Measurements from ENCODE around the gene ERC2. TPM values are rescaled to one million over a fixed set of nuclear protein-coding genes. Genes with fewer than 3 reads are reported as not detected.

ERC2 gene
- total RNA-seq, 1 donor = 0.36 TPM

DNA sequence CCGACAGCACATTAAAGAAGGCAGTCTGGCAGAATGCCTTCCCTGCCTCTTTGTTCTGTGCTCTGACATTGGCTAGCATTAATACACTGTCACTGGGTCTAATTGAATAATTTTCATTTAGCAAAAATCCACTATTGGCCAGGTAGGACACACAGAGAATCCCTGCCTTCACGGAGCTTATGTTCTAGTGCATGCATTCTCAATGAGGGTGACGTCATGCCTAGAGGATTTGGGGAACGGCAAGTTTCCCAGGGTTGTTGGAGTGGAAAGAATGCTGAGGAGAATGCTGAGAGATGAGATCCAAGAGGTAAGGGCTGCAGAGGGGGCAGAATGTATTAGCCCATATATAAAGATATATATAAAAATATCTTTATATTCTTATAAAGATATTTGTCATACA lies 284.7 kb downstream of the ERC2 start:
- no peak for DNase-seq (ENCODE audit: insufficient read length, low spot score, missing footprints)
- Histone ChIP-seq H2AFZ (ENCODE audit: low read length) (no peak overlapping the region), H3K36me3 (ENCODE audit: insufficient read depth, low read length) (no peaks in the 10 kb centered on the region), H3K27ac (ENCODE audit: low read depth, low read length) (no peak overlapping the region), H3K9me3 (ENCODE audit: low read depth, low read length) (no peaks in the 10 kb centered on the region), H3K79me2 (ENCODE audit: insufficient read depth, low read length) (no peaks in the 10 kb centered on the region), H3K4me1 (ENCODE audit: insufficient read depth, low read length) (no peaks in the 10 kb centered on the region), H4K20me1 (ENCODE audit: insufficient read depth, low read length) (no peaks in the 10 kb centered on the region), H3K4me2 (ENCODE audit: insufficient read depth, low read length) (no peak overlapping the region), H3K4me3 (ENCODE audit: insufficient read depth, low read length) (no peak overlapping the region), H3K27me3 (ENCODE audit: insufficient read depth, low read length) (no peaks in the 10 kb centered on the region)
- no peak for TF ChIP-seq CTCF (IDR thresholded peaks at IDR 0.05; ENCODE audit: extremely low read depth, low read depth, low read length)

DNA sequence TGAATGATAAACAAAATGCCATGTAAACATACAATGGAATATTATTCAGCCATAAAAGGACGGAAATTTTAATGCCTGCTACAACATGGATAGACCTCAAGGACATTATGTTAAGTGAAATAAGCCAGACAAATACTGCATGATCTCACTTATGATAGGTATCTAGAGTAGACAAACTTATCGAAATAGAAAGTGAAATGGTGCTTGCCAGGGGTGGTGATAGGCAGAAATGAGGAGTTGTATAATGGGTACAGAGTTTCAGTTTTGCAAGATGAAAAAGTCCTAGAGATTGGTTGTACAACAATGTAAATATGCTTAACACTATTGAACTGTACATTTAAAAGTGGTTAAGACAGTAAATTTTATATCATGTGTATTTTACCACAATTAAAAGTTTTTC lies 287.8 kb downstream of the ERC2 start:
- H2AFZ ChIP-seq (ENCODE audit: low read length) = no peak overlapping the region
- no peak for TF ChIP-seq CTCF (IDR thresholded peaks at IDR 0.05; ENCODE audit: extremely low read depth, low read depth, low read length)
- H3K79me2 ChIP-seq (ENCODE audit: insufficient read depth, low read length) = no peaks in the 10 kb centered on the region
- no peaks in the 10 kb centered on the region for H3K9me3 ChIP-seq (ENCODE audit: low read depth, low read length)
- no peak overlapping the region for H3K27ac ChIP-seq (ENCODE audit: low read depth, low read length)
- no peak overlapping the region for H3K4me3 ChIP-seq (ENCODE audit: insufficient read depth, low read length)
- no peaks in the 10 kb centered on the region for H3K36me3 ChIP-seq (ENCODE audit: insufficient read depth, low read length)
- DNase-seq (ENCODE audit: insufficient read length, low spot score, missing footprints) = no peak
- no peaks in the 10 kb centered on the region for H3K27me3 ChIP-seq (ENCODE audit: insufficient read depth, low read length)
- no peaks in the 10 kb centered on the region for H3K4me1 ChIP-seq (ENCODE audit: insufficient read depth, low read length)
- H4K20me1 ChIP-seq (ENCODE audit: insufficient read depth, low read length) = no peaks in the 10 kb centered on the region
- H3K4me2 ChIP-seq (ENCODE audit: insufficient read depth, low read length) = no peak overlapping the region

- no peak for TF ChIP-seq CTCF (IDR thresholded peaks at IDR 0.05; ENCODE audit: extremely low read depth, low read depth, low read length)
- DNase-seq (ENCODE audit: insufficient read length, low spot score, missing footprints) = no peak
- Histone ChIP-seq H4K20me1 (ENCODE audit: insufficient read depth, low read length) (no peaks in the 10 kb centered on the region), H3K4me3 (ENCODE audit: insufficient read depth, low read length) (no peak overlapping the region), H2AFZ (ENCODE audit: low read length) (no peak overlapping the region), H3K9me3 (ENCODE audit: low read depth, low read length) (no peaks in the 10 kb centered on the region), H3K4me1 (ENCODE audit: insufficient read depth, low read length) (no peaks in the 10 kb centered on the region), H3K4me2 (ENCODE audit: insufficient read depth, low read length) (no peak overlapping the region), H3K27me3 (ENCODE audit: insufficient read depth, low read length) (peaks cover 8% of the 10 kb centered on the region), H3K79me2 (ENCODE audit: insufficient read depth, low read length) (no peaks in the 10 kb centered on the region), H3K36me3 (ENCODE audit: insufficient read depth, low read length) (no peaks in the 10 kb centered on the region), H3K27ac (ENCODE audit: low read depth, low read length) (no peak overlapping the region)
These were observed 294.7 kb downstream of the ERC2 start for GRCh38 chr3:56173601-56174000.

DNA sequence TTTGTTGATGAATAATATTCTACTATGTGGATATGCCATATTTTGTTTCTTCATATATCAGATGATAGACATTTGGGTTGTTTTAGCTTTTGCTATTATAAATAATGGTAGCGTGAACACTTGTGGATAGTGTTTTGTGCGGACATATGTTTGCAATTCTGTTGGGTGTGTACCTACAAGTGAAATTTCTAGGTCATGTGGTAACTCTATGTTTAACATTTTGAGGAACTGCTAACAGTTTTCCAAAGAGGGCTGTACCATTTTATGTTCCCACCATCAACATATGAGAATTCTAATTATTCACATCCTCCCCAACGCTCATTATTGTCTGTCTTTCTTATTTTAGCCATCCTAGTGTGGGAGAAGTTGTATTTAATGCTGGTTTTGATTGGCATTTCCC lies 303.8 kb downstream of the ERC2 start:
- Histone ChIP-seq H3K27me3 (ENCODE audit: insufficient read depth, low read length) (no peaks in the 10 kb centered on the region), H3K4me3 (ENCODE audit: insufficient read depth, low read length) (no peak overlapping the region), H3K9me3 (ENCODE audit: low read depth, low read length) (peaks cover 3% of the 10 kb centered on the region), H4K20me1 (ENCODE audit: insufficient read depth, low read length) (no peaks in the 10 kb centered on the region), H3K79me2 (ENCODE audit: insufficient read depth, low read length) (no peaks in the 10 kb centered on the region), H3K36me3 (ENCODE audit: insufficient read depth, low read length) (no peaks in the 10 kb centered on the region), H3K4me2 (ENCODE audit: insufficient read depth, low read length) (no peak overlapping the region), H3K4me1 (ENCODE audit: insufficient read depth, low read length) (no peaks in the 10 kb centered on the region), H3K27ac (ENCODE audit: low read depth, low read length) (no peak overlapping the region), H2AFZ (ENCODE audit: low read length) (no peak overlapping the region)
- TF ChIP-seq CTCF (IDR thresholded peaks at IDR 0.05; ENCODE audit: extremely low read depth, low read depth, low read length) = no peak
- DNase-seq (ENCODE audit: insufficient read length, low spot score, missing footprints) = no peak

All from osteoblast (primary cell).